NCI-H2227 (cell line): Measurements from ENCODE around the gene GDPD2.
"Not testable (repeated sequence)": the region's sequence is repeated elsewhere in the genome, so short reads cannot be mapped to it uniquely, and the experiment has no call there.

ENCODE experiments used
- DNase-seq: peaks from one replicate; lab custom pipeline; 2025; ENCODE audit not compliant: unreplicated experiment; lab: John Stamatoyannopoulos, UW

GDPD2 gene

GRCh38 chrX:70422851-70423341, at the start of gene GDPD2:
Gene GDPD2, plus strand, starts transcription at chrX:70423314. Its CDS starts 1,671 bp downstream, at chrX:70424985.
- DNase-seq: peak; percentile 83

- no peak for DNase-seq
These were observed 36.9 kb upstream of the GDPD2 start for GRCh38 chrX:70386235-70386634.

GRCh38 chrX:70398899-70399298, 24.2 kb upstream of the GDPD2 start:
- no peak for DNase-seq

GRCh38 chrX:70400181-70400580, 22.9 kb upstream of the GDPD2 start:
- DNase-seq: not testable (repeated sequence)

GRCh38 chrX:70402721-70403120, 20.4 kb upstream of the GDPD2 start:
- no peak for DNase-seq

GRCh38 chrX:70405003-70405402, 18.1 kb upstream of the GDPD2 start:
- no peak for DNase-seq

GRCh38 chrX:70410921-70411320, 12.2 kb upstream of the GDPD2 start:
- no peak for DNase-seq

GRCh38 chrX:70411475-70411874, 11.6 kb upstream of the GDPD2 start:
- DNase-seq: no peak

GRCh38 chrX:70421618-70422017, 1.5 kb upstream of the GDPD2 start:
- peak; percentile 82 for DNase-seq

- no peak for DNase-seq
These were observed 992 bp downstream of the GDPD2 start for GRCh38 chrX:70423936-70424675.

- no peak for DNase-seq
These were observed 1.7 kb downstream of the GDPD2 start for GRCh38 chrX:70424801-70425200.

GRCh38 chrX:70426286-70427278, 3.5 kb downstream of the GDPD2 start:
- DNase-seq: no peak

GRCh38 chrX:70427365-70427764, 4.3 kb downstream of the GDPD2 start:
- DNase-seq: no peak

- no peak for DNase-seq
These were observed 6.6 kb downstream of the GDPD2 start for GRCh38 chrX:70429759-70430158.

GRCh38 chrX:70432936-70433847, 10.1 kb downstream of the GDPD2 start:
- DNase-seq: no peak

GRCh38 chrX:70433848-70434351, 10.8 kb downstream of the GDPD2 start:
- peak; percentile 88 for DNase-seq

- DNase-seq: peak; percentile 97
These were observed 11.3 kb downstream of the GDPD2 start for GRCh38 chrX:70434352-70434866.

- DNase-seq: no peak
These were observed 11.9 kb downstream of the GDPD2 start for GRCh38 chrX:70434914-70435586.

GRCh38 chrX:70436343-70436742, 13.2 kb downstream of the GDPD2 start:
- peak; percentile 90 for DNase-seq

GRCh38 chrX:70437011-70437410, 13.9 kb downstream of the GDPD2 start:
- no peak for DNase-seq
